D721Med (cell line): ENCODE measurements around the gene PRKAR1B.

Experiments used
- DNase-seq: peaks from one replicate; pipeline ENCODE4 v3.0.0; 2011; ENCODE audit warnings: low spot score; ENCODE audit not compliant: insufficient read length
- FAIRE-seq: peaks from 2 replicates; lab custom pipeline; 2011; peaks lifted over from hg19 to GRCh38; lab: Jason Lieb, UNC
- CTCF ChIP-seq: IDR thresholded peaks from 2 replicates; pipeline ENCODE4 v1.5.1; 2012; ENCODE audit warnings: mild to moderate bottlenecking, control low read depth; ENCODE audit not compliant: insufficient read depth; ENCODE audit errors: missing control alignments

Gene PRKAR1B

GRCh38 chr7:514242-514641, 212.8 kb downstream of the PRKAR1B start:
- TF ChIP-seq CTCF, result no peak
- FAIRE-seq (no peak), DNase-seq (no peak)

- FAIRE-seq (no peak), DNase-seq (no peak)
- no peak for TF ChIP-seq CTCF
Measured at GRCh38 chr7:513521-514166, 213.4 kb downstream of the PRKAR1B start.

GRCh38 chr7:512541-513311, 214.4 kb downstream of the PRKAR1B start:
- DNase-seq (no peak), FAIRE-seq (no peak)
- TF ChIP-seq CTCF, result no peak

GRCh38 chr7:512146-512510, 215.0 kb downstream of the PRKAR1B start:
- no peak for TF ChIP-seq CTCF
- FAIRE-seq (no peak), DNase-seq (no peak)

GRCh38 chr7:511476-512145, 215.5 kb downstream of the PRKAR1B start:
- DNase-seq, result no peak
- TF ChIP-seq CTCF, result no peak
- no peak for FAIRE-seq

GRCh38 chr7:510782-511281, 216.2 kb downstream of the PRKAR1B start:
- FAIRE-seq (no peak), DNase-seq (no peak)
- no peak for TF ChIP-seq CTCF
